Keratinocyte (primary cell): ENCODE results near the gene PAN3. TPM values are rescaled to one million over a fixed set of nuclear protein-coding genes. Genes with fewer than 3 reads are reported as not detected.

Experiments used
- DNase-seq: peaks from one replicate; pipeline ENCODE4 v3.0.0-alpha.2; 2011; ENCODE audit warnings: low read depth, missing footprints, low spot score
- FAIRE-seq: peaks from 2 replicates; lab custom pipeline; 2011; peaks lifted over from hg19 to GRCh38; lab: Jason Lieb, UNC
- H2AFZ ChIP-seq: 2 replicates; pipeline ENCODE4 v1.6.0; 2012; ENCODE audit warnings: low read length, control low read depth, inconsistent platforms; ENCODE audit not compliant: control insufficient read depth
- H3K27ac ChIP-seq: 2 replicates; pipeline ENCODE4 v1.5.1; 2011; ENCODE audit warnings: low read length; ENCODE audit not compliant: control insufficient read depth, insufficient read depth
- H3K27me3 ChIP-seq: 3 replicates; pipeline ENCODE4 v1.6.0; 2011; ENCODE audit warnings: low read length; ENCODE audit not compliant: control insufficient read depth, insufficient read depth; ENCODE audit errors: extremely low read depth
- H3K36me3 ChIP-seq, 2 experiments: 2 replicates in 1 of 2; 3 replicates in 1 of 2; pipeline ENCODE4 v1.5.1; 2011; ENCODE audit warnings: low read length in 2 of 2, mild to moderate bottlenecking in 1 of 2; ENCODE audit not compliant: control insufficient read depth in 2 of 2, insufficient read depth in 2 of 2; ENCODE audit errors: extremely low read depth in 1 of 2
- H3K4me1 ChIP-seq: 3 replicates; pipeline ENCODE4 v1.5.1; 2011; ENCODE audit warnings: low read length; ENCODE audit not compliant: control insufficient read depth, insufficient read depth; ENCODE audit errors: extremely low read depth
- H3K4me2 ChIP-seq: 3 replicates; pipeline ENCODE4 v1.6.0; 2011; ENCODE audit warnings: low read depth, low read length; ENCODE audit not compliant: control insufficient read depth, insufficient read depth; ENCODE audit errors: extremely low read depth
- H3K4me3 ChIP-seq, 3 experiments: fragments of 200-600 bp in 1 of 3; sonication (generic) in 1 of 3; 2 replicates in 2 of 3; 3 replicates in 1 of 3; pipeline ENCODE4 v1.5.1; 2011 to 2016; ENCODE audit warnings: low read length in 3 of 3, mild to moderate bottlenecking in 3 of 3, control low read depth in 2 of 3, inconsistent platforms in 1 of 3, low read depth in 1 of 3, mixed read lengths in 1 of 3, mixed run types in 1 of 3, moderate library complexity in 1 of 3; ENCODE audit not compliant: control insufficient read depth in 2 of 3, insufficient read depth in 2 of 3; ENCODE audit errors: extremely low read depth in 1 of 3
- H3K79me2 ChIP-seq: 2 replicates; pipeline ENCODE4 v1.6.0; 2012; ENCODE audit warnings: low read length; ENCODE audit not compliant: control insufficient read depth, insufficient read depth
- H3K9ac ChIP-seq: 3 replicates; pipeline ENCODE4 v1.6.0; 2011; ENCODE audit warnings: low read length; ENCODE audit not compliant: control insufficient read depth, insufficient read depth; ENCODE audit errors: extremely low read depth
- H3K9me1 ChIP-seq: 3 replicates; pipeline ENCODE4 v1.6.0; 2011; ENCODE audit warnings: low read length; ENCODE audit not compliant: control insufficient read depth, insufficient read depth; ENCODE audit errors: extremely low read depth
- H3K9me3 ChIP-seq: 2 replicates; pipeline ENCODE4 v1.5.1; 2012; ENCODE audit warnings: low read depth, low read length; ENCODE audit not compliant: control insufficient read depth
- H4K20me1 ChIP-seq: 3 replicates; pipeline ENCODE4 v1.6.0; 2011; ENCODE audit warnings: low read length; ENCODE audit not compliant: control insufficient read depth, insufficient read depth; ENCODE audit errors: extremely low read depth
- EZH2 ChIP-seq: IDR thresholded peaks from one replicate; pipeline ENCODE4 v1.6.1; 2012; ENCODE audit warnings: inconsistent platforms, mild to moderate bottlenecking, low read length, moderate library complexity
- dilution Hi-C: fragments of 300-500 bp; cut with MboI; formaldehyde crosslinking; loops from one replicate; pipeline ENCODE4 v1.7.0; 2020; ENCODE audit warnings: low sequenced_read_pairs; ENCODE audit not compliant: extremely low pct_ligation_motif_present
- polyA plus RNA-seq, 5 experiments: library from polyadenylated mRNA; depleted of rRNA in 3 of 5; stranded (reverse) in 3 of 5; stranded (forward) in 1 of 5; unstranded in 1 of 5; fragments of >200 nt; gene quantifications; 1 replicate in 1 of 5; 2 replicates in 3 of 5; 3 replicates in 1 of 5; pipeline versions ENCODE4 v1.2.1 to v1.2.3, GENCODE V29; 2011 to 2012; ENCODE audit warnings: missing spikeins in 2 of 5, low read depth in 1 of 5, low replicate concordance in 1 of 5
- small RNA-seq, 3 experiments: library from RNA; depleted of rRNA; stranded (forward); fragments of <200 nt; gene quantifications; one replicate each; pipeline ENCODE3, GENCODE V24; 2012; ENCODE audit warnings: low read depth in 3 of 3, low replicate concordance in 1 of 3; ENCODE audit not compliant: insufficient read length in 3 of 3
- TF ChIP-seq, protein P1 (sequence below), 3 experiments: IDR thresholded peaks in 1 of 3; conservative IDR thresholded peaks in 1 of 3; optimal IDR thresholded peaks in 1 of 3; 2 replicates in 2 of 3; 3 replicates in 1 of 3; pipeline versions ENCODE3 to v1.5.1; 2011; ENCODE audit warnings: low read length in 3 of 3, mild to moderate bottlenecking in 3 of 3, moderate library complexity in 2 of 3, control low read depth in 1 of 3, inconsistent platforms in 1 of 3; ENCODE audit not compliant: insufficient read depth in 2 of 3; ENCODE audit errors: extremely low read depth in 1 of 3

Gene PAN3
- polyA plus RNA-seq, 1 donor (not counting 4 experiments of a cell fraction or from before 2014, with no cell fraction given) = 16.8 TPM

DNA sequence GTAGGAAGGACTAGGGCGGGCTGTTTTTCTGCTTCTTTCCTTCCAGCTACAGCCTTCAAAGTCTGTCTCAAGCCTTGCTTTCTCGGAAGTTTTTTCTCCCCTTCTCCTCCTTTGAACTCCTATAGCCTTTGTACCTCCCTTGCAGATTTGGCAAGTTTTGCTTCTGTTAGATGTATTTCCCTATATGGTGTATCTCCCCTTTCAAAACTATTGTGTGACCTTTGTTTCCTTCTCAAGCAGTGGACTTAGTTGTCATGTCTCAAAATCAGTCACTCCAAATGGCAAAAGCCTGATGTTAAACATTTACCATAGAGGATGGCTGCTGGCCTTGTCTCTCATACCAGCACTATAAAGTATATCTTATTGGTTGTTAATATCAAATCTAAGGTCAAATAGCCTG, 203.9 kb downstream of the PAN3 start:
- Histone ChIP-seq H3K9me1 (no peaks in the 10 kb centered on the region), H3K9me3 (no peaks in the 10 kb centered on the region), H3K36me3 (no peaks in the 10 kb centered on the region), H3K4me3 (no peak overlapping the region), H3K27me3 (no peaks in the 10 kb centered on the region), H3K4me1 (no peaks in the 10 kb centered on the region), H3K4me2 (no peak overlapping the region), H3K27ac (no peak overlapping the region), H3K79me2 (no peaks in the 10 kb centered on the region), H3K9ac (no peak overlapping the region), H2AFZ (no peak overlapping the region), H4K20me1 (no peaks in the 10 kb centered on the region)
- no peak for DNase-seq
- TF ChIP-seq EZH2 = no peak
- TF ChIP-seq, protein P1, sequence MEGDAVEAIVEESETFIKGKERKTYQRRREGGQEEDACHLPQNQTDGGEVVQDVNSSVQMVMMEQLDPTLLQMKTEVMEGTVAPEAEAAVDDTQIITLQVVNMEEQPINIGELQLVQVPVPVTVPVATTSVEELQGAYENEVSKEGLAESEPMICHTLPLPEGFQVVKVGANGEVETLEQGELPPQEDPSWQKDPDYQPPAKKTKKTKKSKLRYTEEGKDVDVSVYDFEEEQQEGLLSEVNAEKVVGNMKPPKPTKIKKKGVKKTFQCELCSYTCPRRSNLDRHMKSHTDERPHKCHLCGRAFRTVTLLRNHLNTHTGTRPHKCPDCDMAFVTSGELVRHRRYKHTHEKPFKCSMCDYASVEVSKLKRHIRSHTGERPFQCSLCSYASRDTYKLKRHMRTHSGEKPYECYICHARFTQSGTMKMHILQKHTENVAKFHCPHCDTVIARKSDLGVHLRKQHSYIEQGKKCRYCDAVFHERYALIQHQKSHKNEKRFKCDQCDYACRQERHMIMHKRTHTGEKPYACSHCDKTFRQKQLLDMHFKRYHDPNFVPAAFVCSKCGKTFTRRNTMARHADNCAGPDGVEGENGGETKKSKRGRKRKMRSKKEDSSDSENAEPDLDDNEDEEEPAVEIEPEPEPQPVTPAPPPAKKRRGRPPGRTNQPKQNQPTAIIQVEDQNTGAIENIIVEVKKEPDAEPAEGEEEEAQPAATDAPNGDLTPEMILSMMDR (optimal IDR thresholded peaks at IDR 0.05 in 1 of 3, IDR thresholded peaks at IDR 0.05 in 1 of 3, conservative IDR thresholded peaks at IDR 0.05 in 1 of 3; ENCODE audit: extremely low read depth in 1 of 3, insufficient read depth in 2 of 3, low read length in 3 of 3) = no peak
- FAIRE-seq = no peak
- dilution Hi-C loops = no loop called here

DNA sequence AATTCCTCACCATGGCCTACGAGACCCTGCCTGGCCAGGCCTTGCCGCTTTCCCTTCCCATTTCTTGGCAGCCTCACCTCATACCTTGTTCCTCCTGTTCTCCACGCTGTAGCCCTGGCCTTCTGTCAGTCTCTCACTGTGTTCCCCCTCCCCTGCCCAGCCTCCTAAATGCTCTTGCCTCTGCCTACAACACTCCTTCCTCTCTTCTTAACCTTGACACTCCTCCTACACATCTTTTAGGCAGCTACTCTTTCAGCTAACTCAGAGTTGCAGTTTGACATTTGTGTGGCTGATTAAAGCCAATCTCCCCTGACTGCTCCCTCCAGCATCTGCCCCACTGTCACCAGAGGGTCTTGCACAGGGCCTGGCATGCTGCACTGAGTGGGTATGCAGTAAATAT, 205.8 kb downstream of the PAN3 start:
- FAIRE-seq (no peak), DNase-seq (no peak)
- dilution Hi-C loops = no loop called here
- Histone ChIP-seq H3K4me1 (no peaks in the 10 kb centered on the region), H3K4me2 (no peak overlapping the region), H3K36me3 (no peaks in the 10 kb centered on the region), H3K27me3 (no peaks in the 10 kb centered on the region), H4K20me1 (no peaks in the 10 kb centered on the region), H3K79me2 (no peaks in the 10 kb centered on the region), H3K27ac (no peak overlapping the region), H3K9me1 (no peaks in the 10 kb centered on the region), H2AFZ (no peak overlapping the region), H3K9ac (no peak overlapping the region), H3K4me3 (no peak overlapping the region), H3K9me3 (no peaks in the 10 kb centered on the region)
- TF ChIP-seq, protein P1 (optimal IDR thresholded peaks at IDR 0.05 in 1 of 3, IDR thresholded peaks at IDR 0.05 in 1 of 3, conservative IDR thresholded peaks at IDR 0.05 in 1 of 3; ENCODE audit: extremely low read depth in 1 of 3, insufficient read depth in 2 of 3, low read length in 3 of 3) = no peak

Small RNA genes lying within 50 kb of the gene (small RNA-seq; reads per million reads assigned to genes)
- 0 reads per million in 3 experiments for gene RNU6-82P

Other genes starting within 250 kb of the PAN3 start
- gene PDX1, start 218.5 kb upstream of the PAN3 start, polyA plus RNA-seq = not detected in 3 replicates
- gene CDX2, start 169.2 kb upstream of the PAN3 start, polyA plus RNA-seq = not detected in 3 replicates
- gene URAD, start 149.9 kb upstream of the PAN3 start, polyA plus RNA-seq = not detected in 3 replicates
- not detected in 3 replicates for gene FLT3, start 38.0 kb upstream of the PAN3 start, polyA plus RNA-seq